Measurements from ENCODE around the gene HNRNPL.
"Not testable (repeated sequence)": the region's sequence is repeated elsewhere in the genome, so short reads cannot be mapped to it uniquely, and the experiment has no call there.

HNRNPL gene

DNA sequence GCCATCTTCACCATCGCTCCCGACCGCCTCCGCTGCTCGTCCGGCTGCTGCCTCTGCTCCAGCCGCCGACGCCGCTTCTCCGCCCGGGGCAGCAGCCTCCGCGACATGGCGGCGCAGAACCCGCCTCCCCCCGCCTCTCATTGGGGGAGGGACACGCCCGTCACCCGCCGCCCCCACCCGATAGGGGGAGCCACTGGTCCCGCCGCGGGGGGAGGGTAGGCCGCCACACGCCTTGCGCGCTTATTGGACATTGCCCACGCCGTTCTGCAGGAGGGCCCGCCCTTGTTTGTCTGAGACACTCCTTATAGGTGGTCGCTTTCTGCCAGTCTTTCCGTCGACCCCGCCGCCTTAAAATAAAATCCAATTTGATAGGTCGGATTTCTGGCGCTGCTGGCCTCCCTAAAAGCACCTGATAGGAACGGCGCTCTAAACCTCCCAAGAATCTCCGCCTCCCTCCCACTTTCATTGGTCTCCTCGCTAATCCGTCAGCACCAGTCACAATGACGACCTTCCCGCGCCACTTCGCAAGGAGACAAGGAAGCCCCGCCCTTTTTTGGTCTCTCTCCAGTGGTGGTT is at the start of gene HNRNPL:
HNRNPL (minus strand) TSS at position 127 of the 576 bp plus-strand sequence; CDS start at position 107, 20 bp downstream.
- no peaks in the 10 kb centered on the region for H3K27me3 ChIP-seq (ENCODE audit: control insufficient read depth in 1 of 2, insufficient read depth in 2 of 2, low read length in 2 of 2)
- H3K4me1 ChIP-seq (ENCODE audit: control insufficient read depth in 1 of 2, insufficient read depth in 2 of 2, low read length in 2 of 2) = peaks cover 23 to 42% of the 10 kb centered on the region in 2 donors

GRCh38 chr19:38898788-38899446 is 49.1 kb upstream of the HNRNPL start:
- peak overlapping the region; percentile 95 for H3K9ac ChIP-seq (ENCODE audit: low read depth in 1 of 2, low read length in 2 of 2)
- H3K4me3 ChIP-seq (ENCODE audit: low read depth in 1 of 2, low read length in 2 of 2) = peak overlapping the region; percentile 94 to 95
- H3K27ac ChIP-seq (ENCODE audit: low read depth, low read length) = peak overlapping the region; percentile 74
- no peaks in the 10 kb centered on the region for H3K27me3 ChIP-seq (ENCODE audit: control insufficient read depth in 1 of 2, insufficient read depth in 2 of 2, low read length in 2 of 2)
- H3K9me3 ChIP-seq (ENCODE audit: control insufficient read depth in 1 of 2, low read length in 2 of 2) = no peaks in the 10 kb centered on the region
- peaks cover 0 to 4% of the 10 kb centered on the region in 2 donors for H3K36me3 ChIP-seq (ENCODE audit: control insufficient read depth in 1 of 2, insufficient read depth in 2 of 2, low read length in 2 of 2)
- peaks cover 18 to 19% of the 10 kb centered on the region in 2 donors for H3K4me1 ChIP-seq (ENCODE audit: control insufficient read depth in 1 of 2, insufficient read depth in 2 of 2, low read length in 2 of 2)

More for the DNA sequence above, at the start of gene HNRNPL:
- Histone ChIP-seq H3K36me3 (ENCODE audit: control insufficient read depth in 1 of 2, insufficient read depth in 2 of 2, low read length in 2 of 2) (peaks cover 25 to 29% of the 10 kb centered on the region in 2 donors), H3K9ac (ENCODE audit: low read depth in 1 of 2, low read length in 2 of 2) (peak within 1 kb of the TSS; percentile 96 to 99), H3K4me3 (ENCODE audit: low read depth in 1 of 2, low read length in 2 of 2) (peak within 1 kb of the TSS; percentile 86 to 95), H3K27ac (ENCODE audit: low read depth, low read length) (peak within 1 kb of the TSS; percentile 100), H3K9me3 (ENCODE audit: control insufficient read depth in 1 of 2, low read length in 2 of 2) (no peaks in the 10 kb centered on the region)

- Histone ChIP-seq H3K4me3 (ENCODE audit: low read depth in 1 of 2, low read length in 2 of 2) (no peak overlapping the region), H3K27ac (ENCODE audit: low read depth, low read length) (no peak overlapping the region), H3K9ac (ENCODE audit: low read depth in 1 of 2, low read length in 2 of 2) (no peak overlapping the region)
These were observed 45.2 kb upstream of the HNRNPL start for GRCh38 chr19:38894968-38895367.

DNA sequence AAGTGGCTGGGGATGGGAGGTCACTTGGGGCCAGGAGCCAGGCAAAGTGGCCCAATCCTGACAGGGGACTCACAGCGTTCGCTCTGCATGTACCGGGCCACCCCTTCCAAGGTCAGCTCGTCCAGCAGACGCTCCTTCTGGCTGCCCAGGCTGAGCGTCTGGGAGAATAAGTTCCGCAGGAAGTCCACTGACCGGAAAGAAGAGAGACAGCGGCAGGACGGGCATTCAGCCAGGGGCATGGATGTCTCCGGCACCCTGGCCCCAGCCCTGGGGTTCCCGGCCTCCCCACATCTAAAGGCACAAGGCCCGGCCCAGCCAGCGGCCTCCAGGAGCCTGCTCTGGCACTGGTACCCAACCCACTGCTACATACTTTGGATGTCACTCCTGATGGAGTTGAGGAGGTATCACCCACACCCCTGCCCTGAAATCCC is 43.6 kb upstream of the HNRNPL start:
- H3K27ac ChIP-seq (ENCODE audit: low read depth, low read length) = no peak overlapping the region
- H3K27me3 ChIP-seq (ENCODE audit: control insufficient read depth in 1 of 2, insufficient read depth in 2 of 2, low read length in 2 of 2) = no peaks in the 10 kb centered on the region
- H3K4me1 ChIP-seq (ENCODE audit: control insufficient read depth in 1 of 2, insufficient read depth in 2 of 2, low read length in 2 of 2) = peaks cover 4 to 6% of the 10 kb centered on the region in 2 donors
- no peak overlapping the region for H3K4me3 ChIP-seq (ENCODE audit: low read depth in 1 of 2, low read length in 2 of 2)
- H3K9me3 ChIP-seq (ENCODE audit: control insufficient read depth in 1 of 2, low read length in 2 of 2) = no peaks in the 10 kb centered on the region
- peaks cover 12 to 26% of the 10 kb centered on the region in 2 donors for H3K36me3 ChIP-seq (ENCODE audit: control insufficient read depth in 1 of 2, insufficient read depth in 2 of 2, low read length in 2 of 2)
- no peak overlapping the region for H3K9ac ChIP-seq (ENCODE audit: low read depth in 1 of 2, low read length in 2 of 2)

More at GRCh38 chr19:38894968-38895367, 45.2 kb upstream of the HNRNPL start:
- Histone ChIP-seq H3K9me3 (ENCODE audit: control insufficient read depth in 1 of 2, low read length in 2 of 2) (no peaks in the 10 kb centered on the region), H3K4me1 (ENCODE audit: control insufficient read depth in 1 of 2, insufficient read depth in 2 of 2, low read length in 2 of 2) (peaks cover 11 to 12% of the 10 kb centered on the region in 2 donors), H3K27me3 (ENCODE audit: control insufficient read depth in 1 of 2, insufficient read depth in 2 of 2, low read length in 2 of 2) (no peaks in the 10 kb centered on the region), H3K36me3 (ENCODE audit: control insufficient read depth in 1 of 2, insufficient read depth in 2 of 2, low read length in 2 of 2) (peaks cover 0 to 10% of the 10 kb centered on the region in 2 donors)

GRCh38 chr19:38892841-38893240 is 43.1 kb upstream of the HNRNPL start:
- H3K4me1 ChIP-seq (ENCODE audit: control insufficient read depth in 1 of 2, insufficient read depth in 2 of 2, low read length in 2 of 2) = peaks cover 0 to under 1% of the 10 kb centered on the region in 2 donors

DNA sequence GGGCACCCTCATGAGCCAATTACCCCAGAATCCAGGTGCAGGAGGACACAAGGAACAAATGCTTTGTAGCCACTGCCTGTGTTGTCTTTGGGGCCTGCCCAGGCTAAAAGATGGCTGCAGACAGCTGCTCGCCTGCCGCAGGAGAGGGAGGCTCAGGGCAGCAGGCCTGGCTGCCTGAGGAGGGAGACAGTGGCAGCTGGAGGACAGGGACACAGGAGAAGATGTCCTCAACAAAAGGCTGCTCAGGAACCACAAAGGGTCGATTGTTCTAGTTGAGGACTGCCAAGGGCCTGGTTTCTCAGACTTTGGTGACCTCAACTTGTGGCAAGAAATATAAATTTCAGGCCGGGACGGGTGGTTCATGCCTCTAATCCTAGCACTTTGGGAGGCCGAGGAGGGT is 42.0 kb upstream of the HNRNPL start:
- H3K4me3 ChIP-seq (ENCODE audit: low read depth in 1 of 2, low read length in 2 of 2) = no peak overlapping the region
- H3K36me3 ChIP-seq (ENCODE audit: control insufficient read depth in 1 of 2, insufficient read depth in 2 of 2, low read length in 2 of 2) = peaks cover 14 to 27% of the 10 kb centered on the region in 2 donors
- no peaks in the 10 kb centered on the region for H3K4me1 ChIP-seq (ENCODE audit: control insufficient read depth in 1 of 2, insufficient read depth in 2 of 2, low read length in 2 of 2)
- H3K27ac ChIP-seq (ENCODE audit: low read depth, low read length) = no peak overlapping the region
- H3K9ac ChIP-seq (ENCODE audit: low read depth in 1 of 2, low read length in 2 of 2) = no peak overlapping the region
- no peaks in the 10 kb centered on the region for H3K27me3 ChIP-seq (ENCODE audit: control insufficient read depth in 1 of 2, insufficient read depth in 2 of 2, low read length in 2 of 2)
- H3K9me3 ChIP-seq (ENCODE audit: control insufficient read depth in 1 of 2, low read length in 2 of 2) = no peaks in the 10 kb centered on the region

More at GRCh38 chr19:38892841-38893240, 43.1 kb upstream of the HNRNPL start:
- Histone ChIP-seq H3K27me3 (ENCODE audit: control insufficient read depth in 1 of 2, insufficient read depth in 2 of 2, low read length in 2 of 2) (no peaks in the 10 kb centered on the region), H3K9ac (ENCODE audit: low read depth in 1 of 2, low read length in 2 of 2) (no peak overlapping the region), H3K4me3 (ENCODE audit: low read depth in 1 of 2, low read length in 2 of 2) (no peak overlapping the region), H3K27ac (ENCODE audit: low read depth, low read length) (no peak overlapping the region), H3K9me3 (ENCODE audit: control insufficient read depth in 1 of 2, low read length in 2 of 2) (no peaks in the 10 kb centered on the region), H3K36me3 (ENCODE audit: control insufficient read depth in 1 of 2, insufficient read depth in 2 of 2, low read length in 2 of 2) (peaks cover 14 to 27% of the 10 kb centered on the region in 2 donors)

- no peak overlapping the region for H3K27ac ChIP-seq (ENCODE audit: low read depth, low read length)
- H3K27me3 ChIP-seq (ENCODE audit: control insufficient read depth in 1 of 2, insufficient read depth in 2 of 2, low read length in 2 of 2) = no peaks in the 10 kb centered on the region
- H3K4me1 ChIP-seq (ENCODE audit: control insufficient read depth in 1 of 2, insufficient read depth in 2 of 2, low read length in 2 of 2) = no peaks in the 10 kb centered on the region
- no peaks in the 10 kb centered on the region for H3K9me3 ChIP-seq (ENCODE audit: control insufficient read depth in 1 of 2, low read length in 2 of 2)
- no peak overlapping the region for H3K4me3 ChIP-seq (ENCODE audit: low read depth in 1 of 2, low read length in 2 of 2)
- H3K9ac ChIP-seq (ENCODE audit: low read depth in 1 of 2, low read length in 2 of 2) = no peak overlapping the region
- H3K36me3 ChIP-seq (ENCODE audit: control insufficient read depth in 1 of 2, insufficient read depth in 2 of 2, low read length in 2 of 2) = peaks cover 14 to 27% of the 10 kb centered on the region in 2 donors
These were observed 40.9 kb upstream of the HNRNPL start for GRCh38 chr19:38890686-38891085.

DNA sequence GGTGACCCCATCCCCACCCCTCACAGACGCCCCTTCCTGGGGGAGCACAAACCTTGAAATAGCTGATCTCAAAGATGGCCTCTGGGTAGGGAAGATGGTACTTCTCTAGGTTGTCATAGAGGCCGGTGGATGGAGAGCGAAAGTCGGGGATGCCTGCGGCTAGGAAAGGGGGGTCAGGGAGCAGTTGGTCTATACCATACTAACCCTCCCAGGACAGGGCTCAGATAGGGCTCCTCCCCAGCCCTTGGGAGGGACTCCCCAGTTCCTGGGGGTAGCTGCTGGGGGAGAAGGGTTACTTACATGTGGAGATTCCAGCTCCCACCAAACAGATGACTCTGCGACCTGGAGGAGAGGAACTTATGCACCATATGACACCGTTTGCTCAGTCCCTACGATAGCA is 40.0 kb upstream of the HNRNPL start:
- H3K4me3 ChIP-seq (ENCODE audit: low read depth in 1 of 2, low read length in 2 of 2) = no peak overlapping the region
- peaks cover 14 to 23% of the 10 kb centered on the region in 2 donors for H3K36me3 ChIP-seq (ENCODE audit: control insufficient read depth in 1 of 2, insufficient read depth in 2 of 2, low read length in 2 of 2)
- no peaks in the 10 kb centered on the region for H3K9me3 ChIP-seq (ENCODE audit: control insufficient read depth in 1 of 2, low read length in 2 of 2)
- no peak overlapping the region for H3K9ac ChIP-seq (ENCODE audit: low read depth in 1 of 2, low read length in 2 of 2)
- no peak overlapping the region for H3K27ac ChIP-seq (ENCODE audit: low read depth, low read length)
- H3K4me1 ChIP-seq (ENCODE audit: control insufficient read depth in 1 of 2, insufficient read depth in 2 of 2, low read length in 2 of 2) = no peaks in the 10 kb centered on the region
- no peaks in the 10 kb centered on the region for H3K27me3 ChIP-seq (ENCODE audit: control insufficient read depth in 1 of 2, insufficient read depth in 2 of 2, low read length in 2 of 2)

DNA sequence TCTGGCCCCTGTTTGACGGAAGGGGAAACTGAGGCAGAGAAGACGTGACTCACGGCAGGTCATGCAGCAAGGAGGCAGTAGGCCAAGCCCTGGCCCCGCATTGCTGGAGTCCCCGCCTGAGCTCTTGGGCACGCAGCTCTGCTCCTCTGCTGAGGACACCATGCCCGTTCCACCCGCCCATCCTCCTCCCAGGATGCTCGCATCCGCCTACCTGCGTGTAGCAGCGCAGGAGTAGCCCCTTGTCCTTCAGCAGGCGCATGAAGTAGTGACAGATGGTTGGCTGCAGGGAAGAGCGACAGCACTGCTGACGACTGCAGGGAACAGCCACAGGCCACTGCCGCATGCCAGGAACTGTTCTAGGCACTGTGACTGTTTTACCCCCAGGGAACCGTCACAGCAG is 39.1 kb upstream of the HNRNPL start:
- no peaks in the 10 kb centered on the region for H3K9me3 ChIP-seq (ENCODE audit: control insufficient read depth in 1 of 2, low read length in 2 of 2)
- no peak overlapping the region for H3K27ac ChIP-seq (ENCODE audit: low read depth, low read length)
- no peaks in the 10 kb centered on the region for H3K4me1 ChIP-seq (ENCODE audit: control insufficient read depth in 1 of 2, insufficient read depth in 2 of 2, low read length in 2 of 2)
- H3K36me3 ChIP-seq (ENCODE audit: control insufficient read depth in 1 of 2, insufficient read depth in 2 of 2, low read length in 2 of 2) = peaks cover 14 to 23% of the 10 kb centered on the region in 2 donors
- H3K9ac ChIP-seq (ENCODE audit: low read depth in 1 of 2, low read length in 2 of 2) = no peak overlapping the region
- H3K4me3 ChIP-seq (ENCODE audit: low read depth in 1 of 2, low read length in 2 of 2) = no peak overlapping the region
- H3K27me3 ChIP-seq (ENCODE audit: control insufficient read depth in 1 of 2, insufficient read depth in 2 of 2, low read length in 2 of 2) = no peaks in the 10 kb centered on the region

- H3K4me1 ChIP-seq (ENCODE audit: control insufficient read depth in 1 of 2, insufficient read depth in 2 of 2, low read length in 2 of 2); H3K27me3 ChIP-seq (ENCODE audit: control insufficient read depth in 1 of 2, insufficient read depth in 2 of 2, low read length in 2 of 2); H3K9ac ChIP-seq (ENCODE audit: low read depth in 1 of 2, low read length in 2 of 2); H3K4me3 ChIP-seq (ENCODE audit: low read depth in 1 of 2, low read length in 2 of 2); H3K9me3 ChIP-seq (ENCODE audit: control insufficient read depth in 1 of 2, low read length in 2 of 2); H3K27ac ChIP-seq (ENCODE audit: low read depth, low read length): not testable (repeated sequence)
- H3K36me3 ChIP-seq (ENCODE audit: control insufficient read depth in 1 of 2, insufficient read depth in 2 of 2, low read length in 2 of 2) = peaks cover 14% of the 10 kb centered on the region in 2 donors
These were observed 34.9 kb upstream of the HNRNPL start for GRCh38 chr19:38884691-38885090.
